Measurements from ENCODE around the gene ZNF263. TPM values are rescaled to one million over a fixed set of nuclear protein-coding genes. Genes with fewer than 3 reads are reported as not detected.
A peak's percentile ranks its signal among the peaks of the same experiment; 100 is the strongest.

Gene ZNF263
- total and polyA plus RNA-seq, 12 donors, result 7.2 to 13.2 (median 9.2) TPM

GRCh38 chr16:3295209-3295608 lies 11.9 kb downstream of the ZNF263 start:
- Histone ChIP-seq H3K36me3 (peaks cover 6 to 65% (median 41%) of the 10 kb centered on the region in 9 donors), H3K27me3 (no peaks in the 10 kb centered on the region), H3K27ac (no peak overlapping the region), H3K4me1 (peaks cover 0 to 6% (median 0%) of the 10 kb centered on the region in 9 donors), H3K4me3 (no peak overlapping the region), H3K9me3 (peaks cover 0 to 100% (median 69%) of the 10 kb centered on the region in 11 donors)
- DNase-seq (no peak), ATAC-seq (peak in 3 of 8 donors; percentile 29 to 57 (median 52))
- WGBS, 2 donors, result 35 to 38% methylated on average over 45 of the region's 45 CpGs
- no peak for TF ChIP-seq CTCF (IDR thresholded peaks at IDR 0.05)
- intact Hi-C loops (cut with DNase I), result no loop called here

- no peak for TF ChIP-seq CTCF (IDR thresholded peaks at IDR 0.05)
- DNase-seq (no peak), ATAC-seq (peak in 2 of 8 donors; percentile 35 to 50)
- WGBS, 2 donors, result 64 to 65% methylated on average over 13 of the region's 13 CpGs
- no peak overlapping the region for H3K27ac ChIP-seq
- peaks cover 0 to 6% (median 0%) of the 10 kb centered on the region in 9 donors for H3K4me1 ChIP-seq
- peaks cover under 1 to 65% (median 37%) of the 10 kb centered on the region in 9 donors for H3K36me3 ChIP-seq
- H3K27me3 ChIP-seq, result no peaks in the 10 kb centered on the region
- H3K9me3 ChIP-seq, result peaks cover 0 to 100% (median 69%) of the 10 kb centered on the region in 11 donors
- intact Hi-C loops (cut with DNase I), result no loop called here
- H3K4me3 ChIP-seq, result no peak overlapping the region
These were observed 12.5 kb downstream of the ZNF263 start for GRCh38 chr16:3295783-3296182.

DNA sequence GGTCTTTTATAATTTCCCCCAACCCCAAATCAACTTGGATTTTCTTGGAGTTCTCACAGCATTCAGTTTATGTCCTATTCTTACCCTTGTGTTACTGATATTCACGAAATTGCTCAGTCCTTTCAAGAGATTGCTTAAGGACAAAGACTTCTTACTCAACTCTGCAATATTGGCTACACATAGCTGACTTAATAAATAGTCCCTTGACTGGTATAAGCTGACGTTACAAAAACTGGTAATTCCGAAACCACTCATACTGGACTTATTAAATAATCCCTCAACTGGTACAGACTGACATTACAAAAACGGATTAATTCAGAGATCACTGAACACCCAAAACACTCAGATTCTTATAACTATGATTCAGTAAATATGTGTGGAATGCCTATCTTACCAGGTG lies 21.1 kb downstream of the ZNF263 start:
- peaks cover 0 to 27% (median 17%) of the 10 kb centered on the region in 9 donors for H3K4me1 ChIP-seq
- ATAC-seq (no peak), DNase-seq (no peak)
- peak overlapping the region in 8 of 10 donors; percentile 84 to 98 (median 93) for H3K27ac ChIP-seq
- peak overlapping the region; percentile 49 to 89 (median 69) for H3K4me3 ChIP-seq
- H3K36me3 ChIP-seq, result peaks cover 0 to 74% (median 33%) of the 10 kb centered on the region in 9 donors
- 65 to 72% methylated on average over 4 of the region's 4 CpGs for WGBS, 2 donors
- TF ChIP-seq CTCF (IDR thresholded peaks at IDR 0.05), result no peak
- no peaks in the 10 kb centered on the region for H3K27me3 ChIP-seq
- H3K9me3 ChIP-seq, result peaks cover 0 to 91% (median 41%) of the 10 kb centered on the region in 11 donors
- intact Hi-C loops (cut with DNase I), result loop anchor here in 5 of 10 donors (2.0 to 10.0 kb wide), 7 partner anchors 22 to 200 kb away; partner anchors contain the start of genes CLUAP1 (in 2 of the 5), ZNF174 (in 1 of the 5), ZNF263 (in 1 of the 5) and ZSCAN32 (in 1 of the 5)

DNA sequence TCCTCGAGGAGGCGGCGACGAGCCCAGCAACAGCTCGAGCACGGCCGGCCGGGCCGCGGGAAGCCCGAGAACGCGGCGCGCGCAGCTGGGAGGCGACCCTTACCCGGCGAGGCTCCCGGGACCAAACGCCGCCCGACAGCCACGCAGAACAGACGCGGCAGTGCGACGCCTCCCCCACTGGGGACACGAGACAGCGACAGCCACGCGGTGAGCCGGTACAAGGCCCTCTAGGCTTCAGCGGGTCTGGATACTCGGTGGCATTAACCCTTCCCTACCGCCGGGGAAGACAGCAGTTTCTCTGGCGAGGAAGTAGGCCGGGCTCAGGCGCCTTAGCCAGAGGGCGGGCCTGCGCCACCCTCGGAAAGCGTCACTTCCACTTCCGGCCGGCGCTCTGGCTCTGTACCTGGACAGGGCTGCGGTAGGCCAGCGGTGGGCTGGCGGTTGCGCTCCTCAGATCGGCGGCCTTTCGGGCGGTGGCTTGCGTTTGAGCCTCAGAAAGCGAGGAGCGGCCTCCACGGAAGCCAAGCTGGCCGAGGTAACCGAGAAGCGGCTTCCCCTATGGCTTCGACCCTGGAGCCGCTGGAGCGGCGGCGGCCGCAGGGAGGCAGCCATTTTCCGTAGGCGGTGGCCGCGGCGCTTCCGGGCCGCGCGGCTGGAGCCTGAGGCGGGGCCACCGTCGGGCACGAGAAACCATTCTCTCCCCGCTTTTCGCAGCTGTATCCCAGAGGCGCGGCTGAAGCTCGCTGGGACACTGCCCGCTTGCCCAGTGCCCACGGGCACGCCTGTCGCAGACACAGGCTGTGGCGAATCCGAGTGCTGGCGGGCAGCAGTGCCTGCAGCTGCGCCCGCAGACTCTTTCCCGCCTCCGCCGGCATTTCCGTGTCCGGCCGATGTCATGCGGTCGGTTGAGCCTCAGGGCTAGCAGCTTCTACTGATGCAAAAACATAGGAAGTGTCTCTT lies 22.1 kb downstream of the ZNF263 start, which contains the start of the genes TIGD7 and ZNF75A:
Gene TIGD7, minus strand, starts transcription at position 322 of the 960 bp plus-strand sequence. CDS start 4,816 bp downstream, outside the sequence.
Gene ZNF75A, plus strand, starts transcription at position 389 of the 960 bp plus-strand sequence. CDS start 2,932 bp downstream, outside the sequence.
- Histone ChIP-seq H3K36me3 (peaks cover 0 to 74% (median 35%) of the 10 kb centered on the region in 9 donors), H3K27me3 (no peaks in the 10 kb centered on the region), H3K4me1 (peaks cover 0 to 27% (median 17%) of the 10 kb centered on the region in 9 donors), H3K4me3 (peak within 1 kb of the TSS; percentile 49 to 89 (median 69)), H3K27ac (peak within 1 kb of the TSS; percentile 82 to 98 (median 93)), H3K9me3 (peaks cover 0 to 91% (median 31%) of the 10 kb centered on the region in 11 donors)
- peak in 4 of 9 donors; percentile 15 to 46 (median 34) for TF ChIP-seq CTCF (IDR thresholded peaks at IDR 0.05)
- DNase-seq, result peak; percentile 86 to 89
- intact Hi-C loops (cut with DNase I), result loop anchor here in 7 of 10 donors (1.0 to 10.0 kb wide), 10 partner anchors 22 to 199 kb away; partner anchors contain the start of genes ZNF174 (in 3 of the 7), ZSCAN32 (in 3 of the 7), CLUAP1 (in 2 of the 7) and ZNF263 (in 2 of the 7)
- WGBS, 2 donors, result 0 to 1% methylated on average over 101 to 103 of the region's 103 CpGs
- peak; percentile 98 to 100 (median 99) for ATAC-seq
